Tibial nerve (tissue), 4 donors: ENCODE results near the gene LTBP1.

Experiments used
- EP300 ChIP-seq, 2 donors: sonication (generic); formaldehyde crosslinking; IDR thresholded peaks; one replicate each; pipeline ENCODE4 v1.6.1; 2017; ENCODE audit warnings: antibody characterized with exemption in 2 of 2, mild to moderate bottlenecking in 1 of 2
- TF ChIP-seq, protein P1 (sequence below), 5 experiments: fragments of 200-600 bp in 3 of 5; fragments of 450-650 bp in 2 of 5; sonication (generic) in 3 of 5; IDR thresholded peaks; one replicate each; pipeline ENCODE4 v1.5.1; 2016 to 2019; ENCODE audit warnings: antibody characterized with exemption in 5 of 5, mild to moderate bottlenecking in 3 of 5, moderate library complexity in 2 of 5

DNA sequence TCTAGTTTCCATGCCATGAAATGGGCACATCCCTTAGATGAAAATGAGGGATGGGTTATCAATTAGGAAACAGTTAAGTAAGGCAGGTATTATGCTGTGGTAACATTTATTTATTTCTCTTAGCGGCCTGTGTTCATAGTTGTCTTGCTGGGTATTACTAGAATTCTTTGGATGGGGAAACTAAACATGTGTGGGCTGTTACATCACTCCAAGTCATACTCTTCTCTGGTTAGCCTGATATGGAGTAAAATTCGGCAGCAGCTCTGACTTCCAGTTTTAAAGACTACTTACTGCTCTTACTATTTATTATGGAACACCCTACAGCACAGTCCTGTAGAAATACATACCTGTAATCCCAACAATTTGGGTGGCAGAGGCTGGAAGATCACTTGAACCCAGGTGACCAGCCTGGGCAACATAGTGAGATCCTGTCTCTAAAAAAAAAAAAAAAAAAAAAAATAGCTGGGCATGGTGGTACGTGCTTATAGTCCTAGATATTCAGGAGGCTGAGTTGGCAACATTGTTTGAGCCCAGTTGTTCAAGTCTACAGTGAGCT is 496.6 kb downstream of the LTBP1 start:
- TF ChIP-seq, protein P1, sequence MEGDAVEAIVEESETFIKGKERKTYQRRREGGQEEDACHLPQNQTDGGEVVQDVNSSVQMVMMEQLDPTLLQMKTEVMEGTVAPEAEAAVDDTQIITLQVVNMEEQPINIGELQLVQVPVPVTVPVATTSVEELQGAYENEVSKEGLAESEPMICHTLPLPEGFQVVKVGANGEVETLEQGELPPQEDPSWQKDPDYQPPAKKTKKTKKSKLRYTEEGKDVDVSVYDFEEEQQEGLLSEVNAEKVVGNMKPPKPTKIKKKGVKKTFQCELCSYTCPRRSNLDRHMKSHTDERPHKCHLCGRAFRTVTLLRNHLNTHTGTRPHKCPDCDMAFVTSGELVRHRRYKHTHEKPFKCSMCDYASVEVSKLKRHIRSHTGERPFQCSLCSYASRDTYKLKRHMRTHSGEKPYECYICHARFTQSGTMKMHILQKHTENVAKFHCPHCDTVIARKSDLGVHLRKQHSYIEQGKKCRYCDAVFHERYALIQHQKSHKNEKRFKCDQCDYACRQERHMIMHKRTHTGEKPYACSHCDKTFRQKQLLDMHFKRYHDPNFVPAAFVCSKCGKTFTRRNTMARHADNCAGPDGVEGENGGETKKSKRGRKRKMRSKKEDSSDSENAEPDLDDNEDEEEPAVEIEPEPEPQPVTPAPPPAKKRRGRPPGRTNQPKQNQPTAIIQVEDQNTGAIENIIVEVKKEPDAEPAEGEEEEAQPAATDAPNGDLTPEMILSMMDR (IDR thresholded peaks at IDR 0.05), result no peak
- no peak for TF ChIP-seq EP300 (IDR thresholded peaks at IDR 0.05)
